Nephron (organoid): ENCODE results near the gene C10orf143.
"Not testable (repeated sequence)": the region's sequence is repeated elsewhere in the genome, so short reads cannot be mapped to it uniquely, and the experiment has no call there.

Source experiments
- H3K27ac Mint-ChIP-seq, 3 experiments: 2 replicates each; pipeline ENCODE4 v1.8.0; 2020; ENCODE audit warnings: mixed read lengths in 3 of 3, mild to moderate bottlenecking in 2 of 3, moderate library complexity in 1 of 3
- H3K27me3 Mint-ChIP-seq: 2 replicates; pipeline ENCODE4 v1.8.0; 2021; ENCODE audit warnings: low read depth, mild to moderate bottlenecking, moderate library complexity, mixed read lengths
- H3K36me3 Mint-ChIP-seq: 2 replicates; pipeline ENCODE4 v1.8.0; 2020; ENCODE audit warnings: low read depth, mixed read lengths
- H3K4me1 Mint-ChIP-seq: 2 replicates; pipeline ENCODE4 v1.8.0; 2020; ENCODE audit warnings: mixed read lengths
- H3K4me3 Mint-ChIP-seq, 3 experiments: 2 replicates each; pipeline ENCODE4 v1.8.0; 2020; ENCODE audit warnings: mild to moderate bottlenecking in 3 of 3, mixed read lengths in 3 of 3, moderate library complexity in 2 of 3
- H3K9me3 Mint-ChIP-seq: 2 replicates; pipeline ENCODE4 v1.8.0; 2020; ENCODE audit warnings: mixed read lengths
- TF ChIP-seq, protein P1 (sequence below), 3 experiments: fragments of 200-600 bp; sonication (generic); IDR thresholded peaks; one replicate each; pipeline ENCODE4 v1.5.0; 2021; ENCODE audit warnings: antibody characterized with exemption in 3 of 3; ENCODE audit not compliant: unreplicated experiment in 3 of 3

C10orf143 gene

DNA sequence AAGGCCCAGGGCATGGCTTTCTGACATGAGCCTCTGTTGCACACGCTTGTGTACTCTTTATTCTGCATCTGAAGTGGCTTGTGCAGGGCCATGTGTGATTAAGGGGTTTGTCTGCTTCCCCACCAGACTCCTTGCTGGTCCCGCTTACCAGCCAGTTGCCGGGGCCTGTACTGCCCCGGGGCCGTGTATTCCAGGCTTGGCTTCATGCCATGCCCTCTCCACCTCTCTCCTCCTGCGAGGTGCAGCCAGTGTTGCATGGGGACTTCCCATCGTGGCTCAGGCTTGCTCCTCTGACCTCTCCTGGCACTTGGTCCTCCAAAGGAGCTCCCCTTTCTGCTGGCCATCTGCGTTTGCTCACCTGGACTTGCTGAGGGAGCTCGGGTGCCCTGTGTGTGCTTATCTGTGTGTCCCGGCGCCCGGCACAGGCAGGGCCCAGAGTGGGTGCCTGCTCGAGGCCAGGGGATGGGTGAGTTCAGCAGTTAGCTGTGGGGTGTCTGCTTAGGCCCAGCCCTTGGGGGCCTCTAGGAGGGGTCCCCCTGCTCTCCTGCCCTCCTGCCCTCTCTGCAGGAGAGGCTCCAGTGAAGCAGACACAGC, 11.0 kb upstream of the C10orf143 start:
- Mint-ChIP-seq H3K4me3 (no peak overlapping the region), H3K36me3 (peaks cover 5% of the 10 kb centered on the region), H3K9me3 (peaks cover 11% of the 10 kb centered on the region), H3K4me1 (no peaks in the 10 kb centered on the region), H3K27me3 (no peaks in the 10 kb centered on the region), H3K27ac (no peak overlapping the region)
- TF ChIP-seq, protein P1, sequence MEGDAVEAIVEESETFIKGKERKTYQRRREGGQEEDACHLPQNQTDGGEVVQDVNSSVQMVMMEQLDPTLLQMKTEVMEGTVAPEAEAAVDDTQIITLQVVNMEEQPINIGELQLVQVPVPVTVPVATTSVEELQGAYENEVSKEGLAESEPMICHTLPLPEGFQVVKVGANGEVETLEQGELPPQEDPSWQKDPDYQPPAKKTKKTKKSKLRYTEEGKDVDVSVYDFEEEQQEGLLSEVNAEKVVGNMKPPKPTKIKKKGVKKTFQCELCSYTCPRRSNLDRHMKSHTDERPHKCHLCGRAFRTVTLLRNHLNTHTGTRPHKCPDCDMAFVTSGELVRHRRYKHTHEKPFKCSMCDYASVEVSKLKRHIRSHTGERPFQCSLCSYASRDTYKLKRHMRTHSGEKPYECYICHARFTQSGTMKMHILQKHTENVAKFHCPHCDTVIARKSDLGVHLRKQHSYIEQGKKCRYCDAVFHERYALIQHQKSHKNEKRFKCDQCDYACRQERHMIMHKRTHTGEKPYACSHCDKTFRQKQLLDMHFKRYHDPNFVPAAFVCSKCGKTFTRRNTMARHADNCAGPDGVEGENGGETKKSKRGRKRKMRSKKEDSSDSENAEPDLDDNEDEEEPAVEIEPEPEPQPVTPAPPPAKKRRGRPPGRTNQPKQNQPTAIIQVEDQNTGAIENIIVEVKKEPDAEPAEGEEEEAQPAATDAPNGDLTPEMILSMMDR (IDR thresholded peaks at IDR 0.05; ENCODE audit: unreplicated experiment in 3 of 3), result no peak

DNA sequence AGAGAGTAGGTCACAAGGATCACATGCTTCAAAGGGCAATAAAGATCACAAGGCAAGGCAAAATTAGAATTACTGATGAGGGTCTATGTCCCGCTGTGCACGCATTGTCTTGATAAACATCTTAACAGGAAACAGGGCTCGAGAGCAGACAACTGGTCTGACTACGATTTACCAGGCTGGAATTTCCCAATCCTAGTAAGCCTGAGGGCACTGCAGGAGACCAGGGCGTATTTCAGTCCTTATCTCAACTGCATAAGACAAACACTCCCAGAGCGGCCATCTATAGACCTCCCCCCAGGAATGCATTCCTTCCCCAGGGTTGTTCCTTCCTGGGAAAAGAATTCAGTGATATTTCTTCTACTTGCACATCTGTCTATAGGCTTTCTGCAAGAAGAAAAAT, 6.9 kb upstream of the C10orf143 start:
- not testable (repeated sequence) for H3K4me3 Mint-ChIP-seq, H3K36me3 Mint-ChIP-seq, H3K4me1 Mint-ChIP-seq, H3K27ac Mint-ChIP-seq, H3K27me3 Mint-ChIP-seq
- H3K9me3 Mint-ChIP-seq, result peaks cover 16% of the 10 kb centered on the region

DNA sequence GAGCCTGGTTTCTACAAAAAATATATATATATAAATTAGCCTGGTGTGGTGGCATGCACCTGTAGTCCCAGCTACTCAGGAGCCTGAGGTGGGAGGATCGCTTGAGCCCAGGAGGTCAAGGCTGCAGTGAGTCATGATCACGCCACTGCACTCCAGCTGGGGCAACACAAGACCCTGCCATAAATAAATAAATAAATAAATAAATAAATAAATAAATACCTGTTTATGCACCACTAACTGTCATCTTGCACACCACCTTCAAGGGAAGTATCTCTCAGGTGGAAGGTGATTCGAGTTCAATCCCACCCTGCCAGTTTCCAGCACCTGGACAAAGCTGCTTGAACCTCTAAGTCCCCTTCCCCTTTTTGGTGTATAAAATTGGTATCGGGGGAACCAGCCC, 6.3 kb upstream of the C10orf143 start:
- not testable (repeated sequence) for H3K36me3 Mint-ChIP-seq, H3K4me3 Mint-ChIP-seq, H3K4me1 Mint-ChIP-seq, H3K27ac Mint-ChIP-seq, H3K27me3 Mint-ChIP-seq
- peaks cover 16% of the 10 kb centered on the region for H3K9me3 Mint-ChIP-seq

DNA sequence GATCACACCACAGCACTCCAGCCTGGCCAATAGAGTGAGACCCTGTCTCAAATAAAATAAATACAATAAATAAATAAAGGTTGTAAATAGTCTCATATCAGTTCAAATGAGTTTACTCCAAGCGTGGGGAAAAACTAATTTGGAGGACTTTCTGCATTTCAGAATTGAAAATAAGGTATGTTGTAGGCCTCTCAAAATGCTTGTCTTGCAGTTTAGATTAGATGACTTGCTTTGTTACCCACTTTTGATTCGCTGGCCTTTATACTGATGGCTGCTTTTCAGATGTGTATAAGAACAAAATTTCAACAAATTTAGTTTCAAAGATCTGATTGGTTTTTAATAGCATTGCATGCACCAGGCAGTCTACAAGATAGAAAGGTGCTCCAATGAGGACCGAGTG, 2.2 kb upstream of the C10orf143 start:
- TF ChIP-seq, protein P1 (IDR thresholded peaks at IDR 0.05; ENCODE audit: unreplicated experiment in 3 of 3), result no peak
- H3K4me3 Mint-ChIP-seq, result peak overlapping the region; percentile 7 to 89 (median 35)
- peaks cover 15% of the 10 kb centered on the region for H3K9me3 Mint-ChIP-seq
- H3K4me1 Mint-ChIP-seq, result peaks cover 22% of the 10 kb centered on the region
- peaks cover 5% of the 10 kb centered on the region for H3K36me3 Mint-ChIP-seq
- H3K27me3 Mint-ChIP-seq, result no peaks in the 10 kb centered on the region
- H3K27ac Mint-ChIP-seq, result no peak overlapping the region

DNA sequence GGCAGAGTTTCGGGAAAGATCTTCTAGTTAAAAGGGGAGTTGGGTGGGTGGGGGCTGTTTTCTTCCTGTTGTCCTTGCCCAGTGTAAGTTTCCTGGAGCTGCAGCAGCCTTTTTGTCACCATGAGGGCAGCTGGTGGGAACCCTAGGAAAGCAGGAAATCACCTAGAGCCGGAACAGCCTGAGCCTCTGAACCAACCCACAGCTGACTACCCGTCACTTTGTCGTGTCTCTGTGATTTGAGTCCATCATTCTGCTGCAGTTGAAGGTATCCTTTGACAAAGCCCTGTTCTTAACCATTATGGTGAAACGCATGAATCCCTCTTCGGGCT, 1.2 kb upstream of the C10orf143 start:
- H3K27ac Mint-ChIP-seq, result peak overlapping the region; percentile 93 to 96 (median 95)
- peaks cover 22% of the 10 kb centered on the region for H3K4me1 Mint-ChIP-seq
- H3K4me3 Mint-ChIP-seq, result peak overlapping the region; percentile 89 to 98 (median 92)
- TF ChIP-seq, protein P1 (IDR thresholded peaks at IDR 0.05; ENCODE audit: unreplicated experiment in 3 of 3), result no peak
- H3K36me3 Mint-ChIP-seq, result peaks cover 5% of the 10 kb centered on the region
- peaks cover 8% of the 10 kb centered on the region for H3K9me3 Mint-ChIP-seq
- no peaks in the 10 kb centered on the region for H3K27me3 Mint-ChIP-seq

DNA sequence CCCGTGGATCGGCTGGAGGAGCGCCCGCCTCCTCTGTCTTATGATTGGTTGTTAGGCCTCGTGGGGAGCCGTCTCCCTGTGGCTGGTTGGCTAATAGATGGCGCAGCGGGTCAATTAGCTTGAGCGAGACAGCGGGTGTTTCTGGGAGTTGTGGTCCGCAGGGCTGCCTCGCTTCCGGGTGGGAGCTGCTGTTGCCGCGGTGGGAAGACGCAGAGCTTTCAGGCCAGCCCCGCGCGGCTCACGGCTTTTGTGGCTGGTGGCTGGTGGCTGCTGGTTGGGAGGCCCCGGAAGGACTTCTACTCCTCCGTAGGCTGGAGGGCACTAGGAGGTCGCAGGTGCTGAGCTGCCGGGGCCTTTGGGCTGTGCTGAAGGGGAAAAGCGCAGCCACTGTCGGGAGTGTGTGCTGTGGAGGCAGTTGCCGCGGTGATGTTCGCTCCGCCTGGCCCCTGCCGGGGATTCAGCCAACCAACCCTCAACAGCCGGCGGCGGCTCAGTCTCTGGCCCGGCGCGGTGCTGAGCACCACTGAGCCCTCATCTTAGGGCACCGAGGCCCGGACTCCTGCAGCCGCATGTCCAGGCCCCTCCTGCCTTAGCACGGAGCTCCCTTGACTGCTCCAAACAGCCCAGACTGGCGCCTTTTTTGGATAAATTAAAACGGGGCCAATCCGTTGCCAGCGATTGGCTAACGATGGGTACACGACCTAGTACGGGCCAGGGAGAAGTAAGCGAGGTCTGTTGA, 652 bp upstream of the C10orf143 start:
- H3K4me1 Mint-ChIP-seq, result peaks cover 22% of the 10 kb centered on the region
- H3K9me3 Mint-ChIP-seq, result peaks cover 4% of the 10 kb centered on the region
- peak overlapping the region; percentile 93 to 96 (median 95) for H3K27ac Mint-ChIP-seq
- H3K36me3 Mint-ChIP-seq, result peaks cover 3% of the 10 kb centered on the region
- peak overlapping the region; percentile 89 to 98 (median 92) for H3K4me3 Mint-ChIP-seq
- H3K27me3 Mint-ChIP-seq, result no peaks in the 10 kb centered on the region
- TF ChIP-seq, protein P1 (IDR thresholded peaks at IDR 0.05; ENCODE audit: unreplicated experiment in 3 of 3), result no peak

DNA sequence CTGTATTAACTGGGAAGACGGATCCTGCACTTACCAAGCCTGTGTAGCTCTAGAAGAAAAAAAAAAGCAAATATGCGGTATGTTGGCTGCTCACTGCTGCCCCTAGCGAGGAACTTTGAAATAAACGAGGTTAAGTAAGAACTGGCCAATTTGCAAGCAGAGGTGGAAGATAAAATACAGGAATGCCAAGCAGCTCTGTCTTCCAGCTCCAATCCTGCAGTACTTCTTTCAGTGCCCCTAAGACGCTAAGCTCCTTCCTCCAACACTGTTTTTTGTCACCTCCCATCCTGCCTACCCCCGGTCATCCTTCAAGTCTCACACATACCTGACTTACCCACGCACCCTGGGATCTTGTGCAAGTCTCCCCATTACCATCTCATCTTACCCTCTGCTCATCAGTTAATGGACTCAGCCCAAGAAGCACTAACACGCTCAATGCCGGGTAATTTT, 809 bp downstream of the C10orf143 start:
- Mint-ChIP-seq H3K9me3 (peaks cover 2% of the 10 kb centered on the region), H3K27ac (peak overlapping the region; percentile 93 to 96 (median 95)), H3K36me3 (peaks cover 3% of the 10 kb centered on the region), H3K4me3 (peak overlapping the region; percentile 89 to 98 (median 92)), H3K27me3 (no peaks in the 10 kb centered on the region), H3K4me1 (peaks cover 22% of the 10 kb centered on the region)
- TF ChIP-seq, protein P1 (IDR thresholded peaks at IDR 0.05; ENCODE audit: unreplicated experiment in 3 of 3), result peak; percentile 80 to 90 (median 89)
